ENCODE results near the gene DOCK10.

GRCh38 chr2:225008179-225008856, 34.0 kb downstream of the DOCK10 start:
- no peak for TF ChIP-seq CTCF (IDR thresholded peaks at IDR 0.05)
- no peak for TF ChIP-seq POLR2A (IDR thresholded peaks at IDR 0.05)

Data from uterus (tissue), 2 donors.